Measurements from ENCODE around the gene RASAL2. TPM values are rescaled to one million over a fixed set of nuclear protein-coding genes. Genes with fewer than 3 reads are reported as not detected.
"Not testable (repeated sequence)": the region's sequence is repeated elsewhere in the genome, so short reads cannot be mapped to it uniquely, and the experiment has no call there.

Gene RASAL2
- total and polyA plus RNA-seq, 2 donors (not counting 1 experiment from before 2014, with no cell fraction given): 11.9 to 21.8 TPM

DNA sequence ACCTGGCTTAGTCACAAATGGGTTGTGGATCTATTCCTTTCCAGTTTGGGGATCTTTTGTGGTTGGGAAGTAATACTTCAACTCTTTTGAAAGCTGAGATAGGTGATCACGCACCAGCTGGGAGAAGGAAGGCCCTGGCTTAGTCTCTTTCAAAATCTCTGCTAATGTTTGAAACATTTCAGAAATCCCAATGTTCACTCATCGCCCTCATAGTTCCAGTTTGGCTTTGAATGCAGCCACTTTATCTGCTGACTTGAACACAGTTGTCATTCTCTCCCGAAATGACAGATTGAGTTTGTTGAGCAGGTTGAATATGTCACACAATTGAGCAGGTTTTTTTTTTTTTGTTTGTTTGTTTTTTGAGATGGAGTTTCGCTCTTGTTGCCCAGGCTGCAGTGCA is 24.6 kb downstream of the RASAL2 start:
- H3K9me3 ChIP-seq (ENCODE audit: control insufficient read depth, insufficient read depth, low read depth, low read length): no peaks in the 10 kb centered on the region
- no peaks in the 10 kb centered on the region for H4K20me1 ChIP-seq (ENCODE audit: control insufficient read depth, extremely low read depth, insufficient read depth, low read length)
- no peak overlapping the region for H3K27ac ChIP-seq (ENCODE audit: insufficient read depth, low read length)
- no peak overlapping the region for H3K4me2 ChIP-seq (ENCODE audit: extremely low read depth, insufficient read depth, low read length)
- peaks cover 35% of the 10 kb centered on the region for H3K79me2 ChIP-seq (ENCODE audit: control insufficient read depth, insufficient read depth, low read length)
- no peaks in the 10 kb centered on the region for H3K27me3 ChIP-seq (ENCODE audit: control insufficient read depth, insufficient read depth, low read length)
- no peak overlapping the region for H3K4me3 ChIP-seq (replicated peaks in 1 of 4; ENCODE audit: control extremely low read depth in 1 of 4, insufficient read depth in 1 of 4, low read depth in 3 of 4, low read length in 4 of 4)
- TF ChIP-seq EZH2 (IDR thresholded peaks at IDR 0.05; ENCODE audit: low read length, missing control alignments): no peak
- TF ChIP-seq, protein P1, sequence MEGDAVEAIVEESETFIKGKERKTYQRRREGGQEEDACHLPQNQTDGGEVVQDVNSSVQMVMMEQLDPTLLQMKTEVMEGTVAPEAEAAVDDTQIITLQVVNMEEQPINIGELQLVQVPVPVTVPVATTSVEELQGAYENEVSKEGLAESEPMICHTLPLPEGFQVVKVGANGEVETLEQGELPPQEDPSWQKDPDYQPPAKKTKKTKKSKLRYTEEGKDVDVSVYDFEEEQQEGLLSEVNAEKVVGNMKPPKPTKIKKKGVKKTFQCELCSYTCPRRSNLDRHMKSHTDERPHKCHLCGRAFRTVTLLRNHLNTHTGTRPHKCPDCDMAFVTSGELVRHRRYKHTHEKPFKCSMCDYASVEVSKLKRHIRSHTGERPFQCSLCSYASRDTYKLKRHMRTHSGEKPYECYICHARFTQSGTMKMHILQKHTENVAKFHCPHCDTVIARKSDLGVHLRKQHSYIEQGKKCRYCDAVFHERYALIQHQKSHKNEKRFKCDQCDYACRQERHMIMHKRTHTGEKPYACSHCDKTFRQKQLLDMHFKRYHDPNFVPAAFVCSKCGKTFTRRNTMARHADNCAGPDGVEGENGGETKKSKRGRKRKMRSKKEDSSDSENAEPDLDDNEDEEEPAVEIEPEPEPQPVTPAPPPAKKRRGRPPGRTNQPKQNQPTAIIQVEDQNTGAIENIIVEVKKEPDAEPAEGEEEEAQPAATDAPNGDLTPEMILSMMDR (conservative IDR thresholded peaks at IDR 0.05 in 1 of 2, IDR thresholded peaks at IDR 0.05 in 1 of 2; ENCODE audit: low read depth in 1 of 2, low read length in 2 of 2): no peak
- no peak overlapping the region for H2AFZ ChIP-seq (ENCODE audit: low read length)
- DNase-seq (ENCODE audit: low read depth in 2 of 2): no peak
- no peaks in the 10 kb centered on the region for H3K36me3 ChIP-seq (ENCODE audit: control insufficient read depth, insufficient read depth, low read length)
- no peak overlapping the region for H3K9ac ChIP-seq (ENCODE audit: insufficient read depth, low read length)
- peaks cover 2% of the 10 kb centered on the region for H3K4me1 ChIP-seq (ENCODE audit: control insufficient read depth, extremely low read depth, insufficient read depth, low read length)

DNA sequence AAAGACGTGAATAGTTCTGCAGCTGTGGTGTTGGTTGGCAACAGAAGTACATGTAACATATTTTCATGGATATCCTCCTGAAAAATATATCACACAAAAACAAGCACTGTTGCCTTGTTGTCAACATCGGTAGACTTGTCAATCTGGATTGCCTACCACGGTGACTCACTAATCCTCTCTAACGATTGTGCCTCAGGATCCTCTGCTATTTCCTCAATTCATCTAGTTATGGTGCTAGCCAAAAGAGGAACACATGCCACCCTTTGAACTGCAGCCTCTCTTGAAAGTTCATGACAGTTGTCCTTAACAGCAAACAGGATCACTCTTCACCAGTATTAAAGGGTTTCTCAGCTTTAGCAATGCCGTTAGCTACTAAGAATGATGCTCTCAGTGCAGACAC is 25.7 kb downstream of the RASAL2 start:
- H3K36me3 ChIP-seq (ENCODE audit: control insufficient read depth, insufficient read depth, low read length): no peaks in the 10 kb centered on the region
- no peak overlapping the region for H3K27ac ChIP-seq (ENCODE audit: insufficient read depth, low read length)
- TF ChIP-seq, protein P1 (conservative IDR thresholded peaks at IDR 0.05 in 1 of 2, IDR thresholded peaks at IDR 0.05 in 1 of 2; ENCODE audit: low read depth in 1 of 2, low read length in 2 of 2): no peak
- TF ChIP-seq EZH2 (IDR thresholded peaks at IDR 0.05; ENCODE audit: low read length, missing control alignments): no peak
- H3K4me3 ChIP-seq (replicated peaks in 1 of 4; ENCODE audit: control extremely low read depth in 1 of 4, insufficient read depth in 1 of 4, low read depth in 3 of 4, low read length in 4 of 4): no peak overlapping the region
- H4K20me1 ChIP-seq (ENCODE audit: control insufficient read depth, extremely low read depth, insufficient read depth, low read length): no peaks in the 10 kb centered on the region
- H3K9me3 ChIP-seq (ENCODE audit: control insufficient read depth, insufficient read depth, low read depth, low read length): no peaks in the 10 kb centered on the region
- peaks cover 40% of the 10 kb centered on the region for H3K79me2 ChIP-seq (ENCODE audit: control insufficient read depth, insufficient read depth, low read length)
- no peak for DNase-seq (ENCODE audit: low read depth in 2 of 2)
- no peaks in the 10 kb centered on the region for H3K27me3 ChIP-seq (ENCODE audit: control insufficient read depth, insufficient read depth, low read length)
- no peak overlapping the region for H3K4me2 ChIP-seq (ENCODE audit: extremely low read depth, insufficient read depth, low read length)
- no peak overlapping the region for H3K9ac ChIP-seq (ENCODE audit: insufficient read depth, low read length)
- H3K4me1 ChIP-seq (ENCODE audit: control insufficient read depth, extremely low read depth, insufficient read depth, low read length): peaks cover 5% of the 10 kb centered on the region
- no peak overlapping the region for H2AFZ ChIP-seq (ENCODE audit: low read length)

DNA sequence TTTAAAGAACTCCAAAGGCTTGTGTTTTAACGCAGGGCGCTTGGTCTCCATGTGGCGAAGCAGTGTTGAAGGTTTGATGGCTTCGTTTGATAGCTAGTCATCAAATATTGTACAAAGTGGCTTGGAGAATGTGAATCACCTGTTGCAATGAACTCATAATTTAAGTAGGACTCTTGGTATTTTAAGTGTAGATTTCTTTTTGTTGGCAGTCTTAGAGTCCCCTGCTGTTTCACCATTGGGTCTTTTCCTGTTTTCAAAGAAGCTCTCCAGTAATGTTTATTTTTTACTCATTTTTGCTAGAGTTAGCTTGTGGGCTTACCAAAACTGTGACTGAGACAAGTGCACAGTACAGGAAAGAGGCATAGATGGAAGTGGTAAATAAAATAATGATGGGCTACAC is 26.2 kb downstream of the RASAL2 start:
- H4K20me1 ChIP-seq (ENCODE audit: control insufficient read depth, extremely low read depth, insufficient read depth, low read length): no peaks in the 10 kb centered on the region

DNA sequence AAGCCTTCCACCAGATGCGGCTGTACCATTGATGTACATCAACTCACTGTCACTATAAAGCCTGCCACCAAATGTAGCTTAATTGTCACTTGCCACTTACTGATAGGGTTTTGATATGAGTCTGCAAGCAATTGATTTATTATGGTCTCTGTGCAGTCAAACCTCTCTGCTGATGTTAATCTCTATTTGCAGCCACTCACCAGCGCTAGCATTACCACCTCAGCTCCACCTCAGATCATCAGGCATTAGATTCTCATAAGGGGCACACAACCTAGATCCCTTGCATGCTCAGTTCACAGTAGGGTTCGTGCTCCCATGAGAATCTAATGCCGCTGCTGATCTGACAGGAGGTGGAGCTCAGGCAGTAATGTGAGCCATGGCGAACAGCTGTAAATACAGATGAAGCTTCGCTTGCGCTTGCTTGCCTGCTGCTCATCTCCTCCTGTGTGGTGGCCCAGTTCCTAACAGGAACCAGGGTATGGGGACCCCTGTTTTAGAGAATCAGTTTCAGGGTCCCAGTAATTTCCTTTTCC is 26.7 kb downstream of the RASAL2 start:
- not testable (repeated sequence) for H4K20me1 ChIP-seq (ENCODE audit: control insufficient read depth, extremely low read depth, insufficient read depth, low read length); H2AFZ ChIP-seq (ENCODE audit: low read length); H3K4me1 ChIP-seq (ENCODE audit: control insufficient read depth, extremely low read depth, insufficient read depth, low read length); H3K4me3 ChIP-seq (replicated peaks in 1 of 4; ENCODE audit: control extremely low read depth in 1 of 4, insufficient read depth in 1 of 4, low read depth in 3 of 4, low read length in 4 of 4); H3K36me3 ChIP-seq (ENCODE audit: control insufficient read depth, insufficient read depth, low read length); DNase-seq (ENCODE audit: low read depth in 2 of 2); H3K9ac ChIP-seq (ENCODE audit: insufficient read depth, low read length); H3K4me2 ChIP-seq (ENCODE audit: extremely low read depth, insufficient read depth, low read length); H3K27me3 ChIP-seq (ENCODE audit: control insufficient read depth, insufficient read depth, low read length); H3K27ac ChIP-seq (ENCODE audit: insufficient read depth, low read length); H3K9me3 ChIP-seq (ENCODE audit: control insufficient read depth, insufficient read depth, low read depth, low read length)
- H3K79me2 ChIP-seq (ENCODE audit: control insufficient read depth, insufficient read depth, low read length): peaks cover 36% of the 10 kb centered on the region

More for the DNA sequence above, 26.2 kb downstream of the RASAL2 start:
- Histone ChIP-seq H3K27ac (ENCODE audit: insufficient read depth, low read length) (no peak overlapping the region), H3K4me3 (replicated peaks in 1 of 4; ENCODE audit: control extremely low read depth in 1 of 4, insufficient read depth in 1 of 4, low read depth in 3 of 4, low read length in 4 of 4) (no peak overlapping the region), H3K79me2 (ENCODE audit: control insufficient read depth, insufficient read depth, low read length) (peaks cover 40% of the 10 kb centered on the region), H2AFZ (ENCODE audit: low read length) (no peak overlapping the region), H3K4me2 (ENCODE audit: extremely low read depth, insufficient read depth, low read length) (no peak overlapping the region), H3K36me3 (ENCODE audit: control insufficient read depth, insufficient read depth, low read length) (no peaks in the 10 kb centered on the region), H3K27me3 (ENCODE audit: control insufficient read depth, insufficient read depth, low read length) (no peaks in the 10 kb centered on the region), H3K9me3 (ENCODE audit: control insufficient read depth, insufficient read depth, low read depth, low read length) (no peaks in the 10 kb centered on the region), H3K9ac (ENCODE audit: insufficient read depth, low read length) (no peak overlapping the region), H3K4me1 (ENCODE audit: control insufficient read depth, extremely low read depth, insufficient read depth, low read length) (peaks cover 5% of the 10 kb centered on the region)
- DNase-seq (ENCODE audit: low read depth in 2 of 2): no peak
- TF ChIP-seq, protein P1 (conservative IDR thresholded peaks at IDR 0.05 in 1 of 2, IDR thresholded peaks at IDR 0.05 in 1 of 2; ENCODE audit: low read depth in 1 of 2, low read length in 2 of 2): no peak
- no peak for TF ChIP-seq EZH2 (IDR thresholded peaks at IDR 0.05; ENCODE audit: low read length, missing control alignments)
